Spleen (tissue), 11 donors: Measurements from ENCODE around the gene INPP4B. TPM values are rescaled to one million over a fixed set of nuclear protein-coding genes. Genes with fewer than 3 reads are reported as not detected.

Experiments used
- DNase-seq: peaks from one replicate; pipeline ENCODE4 v3.0.0-alpha.2; 2020
- H3K27ac ChIP-seq, 8 donors: fragments of 200-600 bp; sonication (generic) in 7 of 8; 1 replicate in 4 of 8; 2 replicates in 4 of 8; pipeline versions ENCODE4 v1.5.0 to v1.8.0; 2016 to 2021; ENCODE audit warnings: inconsistent platforms in 4 of 8, mild to moderate bottlenecking in 4 of 8, moderate library complexity in 1 of 8
- H3K27me3 ChIP-seq, 7 donors: fragments of 200-600 bp; sonication (generic) in 6 of 7; replicated peaks in 1 of 7; 1 replicate in 4 of 7; 2 replicates in 3 of 7; pipeline versions ENCODE4 v1.5.0 to v1.8.0; 2016 to 2021; ENCODE audit warnings: inconsistent platforms in 3 of 7, mild to moderate bottlenecking in 1 of 7
- H3K36me3 ChIP-seq, 6 donors: fragments of 200-600 bp; sonication (generic) in 5 of 6; 1 replicate in 4 of 6; 2 replicates in 2 of 6; pipeline versions ENCODE4 v1.5.0 to v1.8.0; 2016 to 2021; ENCODE audit warnings: inconsistent platforms in 2 of 6
- H3K4me1 ChIP-seq, 6 donors: fragments of 200-600 bp; sonication (generic) in 5 of 6; 1 replicate in 3 of 6; 2 replicates in 3 of 6; pipeline versions ENCODE4 v1.5.0 to v1.8.0; 2016 to 2021; ENCODE audit warnings: inconsistent platforms in 3 of 6
- H3K4me3 ChIP-seq, 8 donors: fragments of 200-600 bp; sonication (generic) in 7 of 8; 1 replicate in 4 of 8; 2 replicates in 4 of 8; pipeline versions ENCODE4 v1.5.0 to v1.8.0; 2016 to 2021; ENCODE audit warnings: inconsistent platforms in 4 of 8, mild to moderate bottlenecking in 4 of 8, moderate library complexity in 2 of 8
- H3K9me3 ChIP-seq, 8 donors: fragments of 200-600 bp; sonication (generic) in 7 of 8; 1 replicate in 4 of 8; 2 replicates in 4 of 8; pipeline versions ENCODE4 v1.5.0 to v1.8.0; 2016 to 2021; ENCODE audit warnings: inconsistent platforms in 4 of 8
- CTCF ChIP-seq, 11 experiments: fragments of 200-600 bp in 7 of 11; fragments of 450-650 bp in 4 of 11; sonication (generic) in 4 of 11; IDR thresholded peaks in 8 of 11; conservative IDR thresholded peaks in 3 of 11; 1 replicate in 7 of 11; 2 replicates in 4 of 11; pipeline versions ENCODE4 v1.4.0 to v1.8.0; 2016 to 2021; ENCODE audit warnings: antibody characterized with exemption in 11 of 11, inconsistent platforms in 4 of 11, mild to moderate bottlenecking in 1 of 11
- POLR2A ChIP-seq, 3 donors: fragments of 450-650 bp; IDR thresholded peaks; one replicate each; pipeline ENCODE4 v1.5.1; 2017; ENCODE audit warnings: antibody characterized with exemption in 3 of 3, mild to moderate bottlenecking in 1 of 3
- POLR2AphosphoS5 ChIP-seq, 3 donors: sonication (generic); formaldehyde crosslinking; IDR thresholded peaks; one replicate each; pipeline ENCODE4 v1.5.1; 2017; ENCODE audit warnings: antibody characterized with exemption in 3 of 3
- WGBS, 5 donors: extraction: QIAGEN DNeasy Blood & Tissue Kit in 3 of 5; methylation state at CpG; one replicate each; pipeline versions ENCODE4 v1.1.5 to v1.1.7; 2013 to 2018; 5-methylcytosine and 5-hydroxymethylcytosine counted together
- intact Hi-C: fragments of 100-400 bp; cut with DNase I; formaldehyde crosslinking; loops from one replicate; pipeline ENCODE4 v1.15.0; 2023; ENCODE audit warnings: low total_unique reads
- polyA plus RNA-seq, 3 donors: library from polyadenylated mRNA; stranded (reverse); fragments of 200-250 nt; gene quantifications; one replicate each; pipeline ENCODE4 v1.2.1, GENCODE V29; 2013
- total RNA-seq, 7 donors: library from RNA; depleted of rRNA in 3 of 7; stranded (reverse); fragments of >200 nt in 3 of 7; fragmentation: NEBNext Ultra II Directional in 4 of 7; extraction: Animal tissue kit (Norgen Biotek cat#: 25700) in 4 of 7; gene quantifications; one replicate each; pipeline versions ENCODE4 v1.1.0 to v1.2.1, GENCODE V29; 2016 to 2021
- donor health status: healthy with polysubstance abuse.
- donor health status: DM: no; HTN: no; CAD: no; lungs with moderate emphysema.
- donor health status: DM: no; HTN: no; CAD: no.
- donor health status: Bipolar disorder and iron deficiency.
- donor health status: healthy.
- donor health status: DM: no; HTN: no; CAD: no.
- donor health status: DM: yes; HTN: yes; CAD: no.

Gene INPP4B
- total and polyA plus RNA-seq, 10 donors: 0.78 to 31.6 (median 26.8) TPM

- intact Hi-C loops: no loop called here
- TF ChIP-seq CTCF (IDR thresholded peaks at IDR 0.05 in 8 of 11, conservative IDR thresholded peaks at IDR 0.05 in 3 of 11) (no peak), POLR2A (IDR thresholded peaks at IDR 0.05) (no peak), POLR2AphosphoS5 (IDR thresholded peaks at IDR 0.05) (no peak)
- Histone ChIP-seq H3K4me1 (no peaks in the 10 kb centered on the region), H3K9me3 (no peaks in the 10 kb centered on the region), H3K27me3 (no peaks in the 10 kb centered on the region), H3K36me3 (no peaks in the 10 kb centered on the region), H3K27ac (no peak overlapping the region), H3K4me3 (no peak overlapping the region)
- 84 to 94% (median 85%) methylated on average over 3 of the region's 3 CpGs for WGBS, 5 donors
- DNase-seq: no peak
These were observed 345.1 kb downstream of the INPP4B start for GRCh38 chr4:142500966-142501365.

- no peak for TF ChIP-seq POLR2AphosphoS5 (IDR thresholded peaks at IDR 0.05)
- TF ChIP-seq CTCF (IDR thresholded peaks at IDR 0.05 in 8 of 11, conservative IDR thresholded peaks at IDR 0.05 in 3 of 11): no peak
- no peak for TF ChIP-seq POLR2A (IDR thresholded peaks at IDR 0.05)
- no peak for DNase-seq
- Histone ChIP-seq H3K36me3 (no peaks in the 10 kb centered on the region), H3K4me3 (no peak overlapping the region), H3K4me1 (no peaks in the 10 kb centered on the region), H3K9me3 (peaks cover 0 to 3% (median 0%) of the 10 kb centered on the region in 8 donors), H3K27ac (no peak overlapping the region), H3K27me3 (no peaks in the 10 kb centered on the region)
- intact Hi-C loops: no loop called here
These were observed 348.5 kb downstream of the INPP4B start for GRCh38 chr4:142497606-142498005.

- H3K4me1 ChIP-seq: no peaks in the 10 kb centered on the region
- H3K9me3 ChIP-seq: peaks cover 0 to 3% (median 0%) of the 10 kb centered on the region in 8 donors
- H3K36me3 ChIP-seq: no peaks in the 10 kb centered on the region
- intact Hi-C loops: no loop called here
- H3K27me3 ChIP-seq: no peaks in the 10 kb centered on the region
- no peak for TF ChIP-seq POLR2AphosphoS5 (IDR thresholded peaks at IDR 0.05)
- no peak for TF ChIP-seq POLR2A (IDR thresholded peaks at IDR 0.05)
- TF ChIP-seq CTCF (IDR thresholded peaks at IDR 0.05 in 8 of 11, conservative IDR thresholded peaks at IDR 0.05 in 3 of 11): no peak
- 53 to 81% (median 75%) methylated on average over 1 of the region's 1 CpG for WGBS, 5 donors
- DNase-seq: no peak
- H3K4me3 ChIP-seq: no peak overlapping the region
- H3K27ac ChIP-seq: no peak overlapping the region
These were observed 352.6 kb downstream of the INPP4B start for GRCh38 chr4:142493255-142494110.

DNA sequence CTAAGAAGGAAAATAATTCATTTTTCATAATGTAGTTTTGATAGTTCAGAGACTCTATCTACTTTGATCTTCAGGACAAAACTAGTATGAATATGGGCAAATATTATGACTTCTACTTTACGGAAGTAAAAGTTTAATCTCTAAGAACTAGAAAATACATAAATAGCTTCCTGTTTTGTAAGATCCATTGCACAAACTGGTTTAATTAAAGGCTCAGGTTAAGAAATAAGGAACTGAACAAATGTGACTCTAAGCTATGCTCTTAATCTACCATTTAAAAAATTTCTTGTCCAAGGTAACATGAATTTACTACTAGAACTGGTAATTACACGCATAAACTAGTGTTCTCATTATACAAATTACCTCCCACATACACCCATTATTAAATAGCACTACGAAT lies 360.6 kb downstream of the INPP4B start:
- no peaks in the 10 kb centered on the region for H3K9me3 ChIP-seq
- no peak overlapping the region for H3K4me3 ChIP-seq
- intact Hi-C loops: no loop called here
- no peak for DNase-seq
- H3K27me3 ChIP-seq: no peaks in the 10 kb centered on the region
- no peak overlapping the region for H3K27ac ChIP-seq
- no peaks in the 10 kb centered on the region for H3K36me3 ChIP-seq
- H3K4me1 ChIP-seq: no peaks in the 10 kb centered on the region
- 64 to 89% (median 71%) methylated on average over 3 of the region's 3 CpGs for WGBS, 5 donors
- no peak for TF ChIP-seq CTCF (IDR thresholded peaks at IDR 0.05 in 8 of 11, conservative IDR thresholded peaks at IDR 0.05 in 3 of 11)
- no peak for TF ChIP-seq POLR2AphosphoS5 (IDR thresholded peaks at IDR 0.05)
- no peak for TF ChIP-seq POLR2A (IDR thresholded peaks at IDR 0.05)
